Parathyroid adenoma (tissue), 2 donors: ENCODE data around the gene RNF187.

Source experiments
- H2AFZ ChIP-seq: fragments of 300-600 bp; sonication (generic); one replicate; pipeline ENCODE4 v1.7.0; 2017; ENCODE audit warnings: antibody characterized with exemption, mild to moderate bottlenecking
- H3K27ac ChIP-seq: fragments of 300-600 bp; sonication (generic); one replicate; pipeline ENCODE4 v1.7.0; 2017
- H3K27me3 ChIP-seq: fragments of 300-600 bp; sonication (generic); one replicate; pipeline ENCODE4 v1.7.0; 2017; ENCODE audit warnings: low read length; ENCODE audit not compliant: control insufficient read depth, insufficient read depth
- H3K36me3 ChIP-seq: fragments of 300-600 bp; sonication (generic); one replicate; pipeline ENCODE4 v1.7.0; 2017; ENCODE audit warnings: low read length; ENCODE audit not compliant: control insufficient read depth, insufficient read depth
- H3K4me1 ChIP-seq: fragments of 300-600 bp; sonication (generic); one replicate; pipeline ENCODE4 v1.7.0; 2017; ENCODE audit warnings: control low read depth
- H3K4me2 ChIP-seq: fragments of 300-600 bp; sonication (generic); one replicate; pipeline ENCODE4 v1.7.0; 2017; ENCODE audit warnings: low read length
- H3K4me3 ChIP-seq: fragments of 300-600 bp; sonication (generic); one replicate; pipeline ENCODE4 v1.7.0; 2017; ENCODE audit warnings: low read depth, low read length
- H3K79me2 ChIP-seq: fragments of 300-600 bp; sonication (generic); one replicate; pipeline ENCODE4 v1.7.0; 2017; ENCODE audit warnings: control low read depth
- H3K9ac ChIP-seq: fragments of 300-600 bp; sonication (generic); one replicate; pipeline ENCODE4 v1.7.0; 2017; ENCODE audit warnings: mild to moderate bottlenecking
- H3K9me3 ChIP-seq: fragments of 300-600 bp; sonication (generic); one replicate; pipeline ENCODE4 v1.7.0; 2017; ENCODE audit warnings: low read length; ENCODE audit not compliant: control insufficient read depth
- TF ChIP-seq, protein P1 (sequence below): fragments of 300-600 bp; sonication (generic); IDR thresholded peaks from one replicate; pipeline ENCODE4 v1.7.0; 2017; ENCODE audit warnings: antibody characterized with exemption, mild to moderate bottlenecking
- donor health status: primary hyperparathyroidism.

RNF187 gene

DNA sequence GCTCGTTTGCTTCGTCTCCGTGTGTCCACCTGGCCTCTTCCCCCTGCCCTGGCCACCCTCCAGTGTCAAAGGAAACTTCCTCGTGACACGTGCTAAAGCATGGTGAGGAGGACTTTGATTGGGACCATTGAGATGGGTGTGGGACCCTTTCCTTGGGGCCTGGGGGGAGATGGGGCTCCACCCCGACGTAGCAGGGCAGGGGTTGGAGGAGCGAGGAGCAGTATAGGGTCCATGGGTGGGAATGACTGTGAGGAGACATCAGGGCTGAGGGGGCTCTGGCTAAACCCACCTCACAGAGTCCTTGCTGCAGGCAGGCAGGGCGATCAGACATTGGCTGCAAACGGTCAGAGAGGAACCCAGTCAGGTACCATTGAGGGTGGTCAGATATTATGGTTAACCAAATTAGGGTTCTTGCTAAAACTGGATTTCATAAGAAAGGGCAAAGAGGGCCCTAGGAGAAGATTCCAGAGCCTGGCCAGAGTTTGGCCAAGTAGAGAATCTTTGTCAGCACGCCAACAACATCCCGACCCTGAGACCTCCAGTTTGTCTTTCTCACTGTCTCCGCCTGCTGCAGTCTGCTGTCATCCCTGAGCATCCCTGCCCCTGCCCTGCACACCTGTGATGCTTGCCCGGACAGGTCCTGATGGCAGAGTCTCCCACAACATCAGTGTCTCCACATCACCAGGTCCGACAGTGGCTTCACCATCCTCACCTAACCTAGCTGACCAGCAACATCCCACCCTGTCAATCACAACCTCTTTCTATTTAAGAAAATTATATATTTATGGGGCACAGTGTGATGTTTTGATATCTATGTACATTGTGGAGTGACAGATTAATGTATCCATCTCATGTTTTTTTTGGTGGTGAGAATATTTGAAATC is 8.0 kb downstream of the RNF187 start:
- TF ChIP-seq, protein P1, sequence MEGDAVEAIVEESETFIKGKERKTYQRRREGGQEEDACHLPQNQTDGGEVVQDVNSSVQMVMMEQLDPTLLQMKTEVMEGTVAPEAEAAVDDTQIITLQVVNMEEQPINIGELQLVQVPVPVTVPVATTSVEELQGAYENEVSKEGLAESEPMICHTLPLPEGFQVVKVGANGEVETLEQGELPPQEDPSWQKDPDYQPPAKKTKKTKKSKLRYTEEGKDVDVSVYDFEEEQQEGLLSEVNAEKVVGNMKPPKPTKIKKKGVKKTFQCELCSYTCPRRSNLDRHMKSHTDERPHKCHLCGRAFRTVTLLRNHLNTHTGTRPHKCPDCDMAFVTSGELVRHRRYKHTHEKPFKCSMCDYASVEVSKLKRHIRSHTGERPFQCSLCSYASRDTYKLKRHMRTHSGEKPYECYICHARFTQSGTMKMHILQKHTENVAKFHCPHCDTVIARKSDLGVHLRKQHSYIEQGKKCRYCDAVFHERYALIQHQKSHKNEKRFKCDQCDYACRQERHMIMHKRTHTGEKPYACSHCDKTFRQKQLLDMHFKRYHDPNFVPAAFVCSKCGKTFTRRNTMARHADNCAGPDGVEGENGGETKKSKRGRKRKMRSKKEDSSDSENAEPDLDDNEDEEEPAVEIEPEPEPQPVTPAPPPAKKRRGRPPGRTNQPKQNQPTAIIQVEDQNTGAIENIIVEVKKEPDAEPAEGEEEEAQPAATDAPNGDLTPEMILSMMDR = no peak
- no peaks in the 10 kb centered on the region for H3K27me3 ChIP-seq
- H3K27ac ChIP-seq = no peak overlapping the region
- H3K79me2 ChIP-seq = peaks cover 3% of the 10 kb centered on the region
- H2AFZ ChIP-seq = no peak overlapping the region
- no peaks in the 10 kb centered on the region for H3K9me3 ChIP-seq
- H3K9ac ChIP-seq = no peak overlapping the region
- peaks cover under 1% of the 10 kb centered on the region for H3K4me1 ChIP-seq
- no peak overlapping the region for H3K4me2 ChIP-seq
- no peaks in the 10 kb centered on the region for H3K36me3 ChIP-seq
- H3K4me3 ChIP-seq = no peak overlapping the region

- H3K27me3 ChIP-seq = no peaks in the 10 kb centered on the region
- no peak overlapping the region for H3K27ac ChIP-seq
- H3K9ac ChIP-seq = no peak overlapping the region
- H3K4me2 ChIP-seq = no peak overlapping the region
- TF ChIP-seq, protein P1 = no peak
- H3K4me3 ChIP-seq = no peak overlapping the region
- H2AFZ ChIP-seq = no peak overlapping the region
- no peaks in the 10 kb centered on the region for H3K4me1 ChIP-seq
- H3K36me3 ChIP-seq = no peaks in the 10 kb centered on the region
- H3K79me2 ChIP-seq = peaks cover 3% of the 10 kb centered on the region
- H3K9me3 ChIP-seq = no peaks in the 10 kb centered on the region
Measured at GRCh38 chr1:228496084-228496483, 8.9 kb downstream of the RNF187 start.

GRCh38 chr1:228496494-228496893 is 9.3 kb downstream of the RNF187 start:
- no peaks in the 10 kb centered on the region for H3K36me3 ChIP-seq
- TF ChIP-seq, protein P1 = no peak
- peaks cover 3% of the 10 kb centered on the region for H3K79me2 ChIP-seq
- H3K27me3 ChIP-seq = no peaks in the 10 kb centered on the region
- H3K27ac ChIP-seq = no peak overlapping the region
- no peak overlapping the region for H3K4me2 ChIP-seq
- H3K4me1 ChIP-seq = no peaks in the 10 kb centered on the region
- no peak overlapping the region for H2AFZ ChIP-seq
- H3K9ac ChIP-seq = no peak overlapping the region
- H3K9me3 ChIP-seq = no peaks in the 10 kb centered on the region
- H3K4me3 ChIP-seq = no peak overlapping the region

DNA sequence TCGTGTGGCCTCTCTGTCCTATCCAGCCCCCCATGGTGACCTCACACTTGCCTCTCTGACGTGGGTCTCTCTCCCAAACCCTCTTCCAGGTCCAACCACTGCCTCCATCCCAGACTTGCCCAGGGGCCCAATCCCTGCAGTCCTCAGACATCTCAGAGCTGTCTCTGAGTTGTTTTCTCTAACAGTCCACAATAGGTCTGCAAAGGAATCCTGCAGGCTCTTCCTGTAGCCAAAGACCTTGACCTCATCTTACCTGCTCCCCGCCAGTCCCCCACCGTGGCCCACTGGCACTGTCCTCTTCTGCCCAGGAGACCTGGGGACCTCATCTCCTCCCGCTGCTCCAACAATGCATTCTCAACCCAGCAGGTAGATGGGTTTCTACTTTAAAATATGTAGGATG is 10.0 kb downstream of the RNF187 start:
- Histone ChIP-seq H3K27me3 (no peaks in the 10 kb centered on the region), H3K4me3 (no peak overlapping the region), H3K9ac (no peak overlapping the region), H3K4me2 (no peak overlapping the region), H2AFZ (no peak overlapping the region), H3K9me3 (no peaks in the 10 kb centered on the region), H3K4me1 (no peaks in the 10 kb centered on the region), H3K36me3 (no peaks in the 10 kb centered on the region), H3K79me2 (peaks cover 3% of the 10 kb centered on the region), H3K27ac (no peak overlapping the region)
- TF ChIP-seq, protein P1 = no peak

DNA sequence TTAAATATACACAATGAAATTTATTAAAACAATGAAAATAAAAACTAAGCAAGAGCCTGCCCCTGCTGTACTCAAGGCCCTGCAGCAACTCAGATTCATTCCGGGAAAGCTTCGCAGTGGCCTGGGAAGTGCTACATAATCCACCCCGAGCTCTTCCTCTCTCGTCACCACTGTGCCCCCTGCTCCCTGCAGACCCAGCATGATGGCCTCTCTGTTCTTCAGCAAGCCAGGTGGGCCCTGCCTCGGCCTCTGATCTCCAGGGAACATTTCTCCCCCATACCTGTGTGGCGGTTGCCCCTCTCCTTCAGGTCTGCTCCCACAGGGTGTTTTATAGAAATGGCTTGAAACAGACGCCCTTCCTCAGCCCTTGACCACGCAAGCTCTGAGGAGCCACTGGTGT is 10.6 kb downstream of the RNF187 start:
- H3K9ac ChIP-seq = no peak overlapping the region
- no peaks in the 10 kb centered on the region for H3K36me3 ChIP-seq
- H2AFZ ChIP-seq = no peak overlapping the region
- no peak overlapping the region for H3K4me3 ChIP-seq
- no peak overlapping the region for H3K4me2 ChIP-seq
- H3K9me3 ChIP-seq = no peaks in the 10 kb centered on the region
- H3K4me1 ChIP-seq = no peaks in the 10 kb centered on the region
- TF ChIP-seq, protein P1 = no peak
- H3K27ac ChIP-seq = no peak overlapping the region
- H3K79me2 ChIP-seq = peaks cover 3% of the 10 kb centered on the region
- no peaks in the 10 kb centered on the region for H3K27me3 ChIP-seq
